Body of pancreas (tissue), 4 donors: Measurements from ENCODE around the gene VWC2L. TPM values are rescaled to one million over a fixed set of nuclear protein-coding genes. Genes with fewer than 3 reads are reported as not detected.

Experiments
- ATAC-seq: fragments of 150-250 bp; one replicate; pipeline ENCODE4 v1.9.1; 2016
- DNase-seq, 4 donors: peaks; one replicate each; pipeline ENCODE4 v3.0.0-alpha.2; 2019
- H3K27ac ChIP-seq, 4 donors: fragments of 200-600 bp; sonication (generic); 1 replicate in 3 of 4; 2 replicates in 1 of 4; pipeline versions ENCODE4 v1.5.1 to v1.6.1; 2016 to 2019; ENCODE audit warnings: mild to moderate bottlenecking in 1 of 4, mixed read lengths in 1 of 4, moderate library complexity in 1 of 4
- H3K27me3 ChIP-seq, 2 donors: fragments of 200-600 bp; sonication (generic); one replicate each; pipeline ENCODE4 v1.6.0; 2016; ENCODE audit warnings: mild to moderate bottlenecking in 1 of 2
- H3K36me3 ChIP-seq, 2 donors: fragments of 200-600 bp; sonication (generic); replicated peaks in 1 of 2; 2 replicates each; pipeline ENCODE4 v1.5.1; 2016; ENCODE audit warnings: low read depth in 2 of 2; ENCODE audit not compliant: insufficient read depth in 1 of 2
- H3K4me1 ChIP-seq: fragments of 200-600 bp; sonication (generic); one replicate; pipeline ENCODE4 v1.6.0; 2016
- H3K4me3 ChIP-seq, 2 donors: fragments of 200-600 bp; sonication (generic); 1 replicate in 1 of 2; 2 replicates in 1 of 2; pipeline ENCODE4 v1.5.1; 2016 to 2019
- H3K9me3 ChIP-seq, 3 donors: fragments of 200-600 bp; sonication (generic); 1 replicate in 2 of 3; 2 replicates in 1 of 3; pipeline ENCODE4 v1.5.1; 2016
- CTCF ChIP-seq, 7 experiments: fragments of 450-650 bp in 4 of 7; fragments of 200-600 bp in 3 of 7; sonication (generic) in 3 of 7; IDR thresholded peaks; one replicate each; pipeline ENCODE4 v1.5.1; 2016 to 2019; ENCODE audit warnings: antibody characterized with exemption in 7 of 7
- POLR2A ChIP-seq, 3 donors: fragments of 450-650 bp; IDR thresholded peaks; one replicate each; pipeline ENCODE4 v1.6.1; 2016; ENCODE audit warnings: antibody characterized with exemption in 3 of 3, mild to moderate bottlenecking in 2 of 3
- WGBS, 2 donors: methylation state at CpG; one replicate each; pipeline ENCODE4 v1.1.5; 2017; 5-methylcytosine and 5-hydroxymethylcytosine counted together
- intact Hi-C: fragments of 100-400 bp; cut with DNase I; formaldehyde crosslinking; loops from one replicate; pipeline ENCODE4 v1.15.1; 2023
- total RNA-seq, 2 donors: library from RNA; depleted of rRNA; stranded (reverse); fragments of >200 nt; gene quantifications; one replicate each; pipeline ENCODE4 v1.1.0, GENCODE V29; 2016

The VWC2L gene
- total RNA-seq, 2 donors from 2014 or later, result not detected

GRCh38 chr2:214401580-214401979 is 9.3 kb upstream of the VWC2L start:
- Histone ChIP-seq H3K27me3 (no peaks in the 10 kb centered on the region), H3K4me1 (no peaks in the 10 kb centered on the region)
- ATAC-seq, result no peak

GRCh38 chr2:214410128-214410775 is 602 bp upstream of the VWC2L start:
- ATAC-seq (no peak), DNase-seq (no peak)
- intact Hi-C loops, result no loop called here
- no peak for TF ChIP-seq CTCF (IDR thresholded peaks at IDR 0.05)
- TF ChIP-seq POLR2A (IDR thresholded peaks at IDR 0.05), result no peak
- Histone ChIP-seq H3K27ac (no peak overlapping the region), H3K27me3 (no peaks in the 10 kb centered on the region), H3K36me3 (no peaks in the 10 kb centered on the region), H3K4me1 (no peaks in the 10 kb centered on the region), H3K4me3 (no peak overlapping the region), H3K9me3 (no peaks in the 10 kb centered on the region)
- 31 to 32% methylated on average over 13 of the region's 13 CpGs for WGBS, 2 donors

More at GRCh38 chr2:214401580-214401979, 9.3 kb upstream of the VWC2L start:
- no peaks in the 10 kb centered on the region for H3K36me3 ChIP-seq
- no peak overlapping the region for H3K4me3 ChIP-seq
- H3K27ac ChIP-seq, result no peak overlapping the region
- WGBS, 2 donors, result 48 to 58% methylated on average over 2 of the region's 2 CpGs
- no peaks in the 10 kb centered on the region for H3K9me3 ChIP-seq
- TF ChIP-seq POLR2A (IDR thresholded peaks at IDR 0.05) (no peak), CTCF (IDR thresholded peaks at IDR 0.05) (no peak)
- intact Hi-C loops, result no loop called here
- no peak for DNase-seq

- Histone ChIP-seq H3K4me1 (no peaks in the 10 kb centered on the region), H3K36me3 (no peaks in the 10 kb centered on the region), H3K27me3 (no peaks in the 10 kb centered on the region), H3K27ac (no peak overlapping the region), H3K9me3 (no peaks in the 10 kb centered on the region), H3K4me3 (no peak overlapping the region)
- TF ChIP-seq POLR2A (IDR thresholded peaks at IDR 0.05), result no peak
- no peak for TF ChIP-seq CTCF (IDR thresholded peaks at IDR 0.05)
- DNase-seq (no peak), ATAC-seq (no peak)
- intact Hi-C loops, result no loop called here
- WGBS, 2 donors, result 53 to 60% methylated on average over 1 of the region's 1 CpG
Observed at GRCh38 chr2:214412679-214413078, 1.8 kb downstream of the VWC2L start.

GRCh38 chr2:214436470-214436869 is 25.6 kb downstream of the VWC2L start:
- ATAC-seq, result no peak
- WGBS, 2 donors, result 79 to 85% methylated on average over 4 of the region's 4 CpGs
- Histone ChIP-seq H3K4me1 (no peaks in the 10 kb centered on the region), H3K9me3 (no peaks in the 10 kb centered on the region), H3K4me3 (no peak overlapping the region), H3K27ac (no peak overlapping the region), H3K36me3 (no peaks in the 10 kb centered on the region), H3K27me3 (no peaks in the 10 kb centered on the region)
- intact Hi-C loops, result no loop called here
- TF ChIP-seq POLR2A (IDR thresholded peaks at IDR 0.05) (no peak), CTCF (IDR thresholded peaks at IDR 0.05) (no peak)
- no peak for DNase-seq
